Astrocyte (in vitro differentiated cells and primary cell): ENCODE measurements around the gene TAPBP. TPM values are rescaled to one million over a fixed set of nuclear protein-coding genes. Genes with fewer than 3 reads are reported as not detected.

Experiments
- DNase-seq: peaks from one replicate; pipeline ENCODE4 v3.0.0-alpha.2; 2010; ENCODE audit warnings: low read depth
- FAIRE-seq: peaks from 2 replicates; lab custom pipeline; 2011; peaks lifted over from hg19 to GRCh38; lab: Jason Lieb, UNC
- H2AFZ ChIP-seq: 2 replicates; pipeline ENCODE4 v1.6.0; 2012; ENCODE audit warnings: low read depth, low read length, inconsistent platforms
- H3K27ac ChIP-seq: 2 replicates; pipeline ENCODE4 v1.5.1; 2011; ENCODE audit warnings: low read depth, low read length, inconsistent platforms
- H3K27me3 ChIP-seq: 2 replicates; pipeline ENCODE4 v1.6.0; 2011; ENCODE audit warnings: low read length, inconsistent platforms; ENCODE audit not compliant: insufficient read depth
- H3K36me3 ChIP-seq: 2 replicates; pipeline ENCODE4 v1.5.1; 2011; ENCODE audit warnings: low read length, inconsistent platforms; ENCODE audit not compliant: insufficient read depth
- H3K4me1 ChIP-seq: 2 replicates; pipeline ENCODE4 v1.5.1; 2011; ENCODE audit warnings: low read length, inconsistent platforms; ENCODE audit not compliant: insufficient read depth
- H3K4me2 ChIP-seq: 2 replicates; pipeline ENCODE4 v1.6.0; 2012; ENCODE audit warnings: low read length, inconsistent platforms
- H3K4me3 ChIP-seq: 2 replicates; pipeline ENCODE4 v1.5.1; 2011; ENCODE audit warnings: low read depth, mild to moderate bottlenecking, low read length, inconsistent platforms; ENCODE audit not compliant: insufficient read depth
- H3K79me2 ChIP-seq: 2 replicates; pipeline ENCODE4 v1.6.0; 2012; ENCODE audit warnings: mild to moderate bottlenecking, low read length, inconsistent platforms; ENCODE audit not compliant: insufficient read depth
- H3K9ac ChIP-seq: 2 replicates; pipeline ENCODE4 v1.6.0; 2012; ENCODE audit warnings: mild to moderate bottlenecking, low read length, inconsistent platforms
- H3K9me3 ChIP-seq: 2 replicates; pipeline ENCODE4 v1.5.1; 2012; ENCODE audit warnings: low read depth, mild to moderate bottlenecking, low read length, inconsistent platforms; ENCODE audit not compliant: insufficient read depth
- H4K20me1 ChIP-seq: 2 replicates; pipeline ENCODE4 v1.6.0; 2012; ENCODE audit warnings: low read length, inconsistent platforms; ENCODE audit not compliant: insufficient read depth
- H3K27ac Mint-ChIP-seq: one replicate; pipeline ENCODE4 v1.8.0; 2021; ENCODE audit warnings: mild to moderate bottlenecking, mixed read lengths; ENCODE audit not compliant: unreplicated experiment
- H3K27me3 Mint-ChIP-seq: one replicate; pipeline ENCODE4 v1.8.0; 2021; ENCODE audit warnings: low read depth, mixed read lengths; ENCODE audit not compliant: unreplicated experiment
- H3K36me3 Mint-ChIP-seq: one replicate; pipeline ENCODE4 v1.8.0; 2021; ENCODE audit warnings: low read depth, mixed read lengths; ENCODE audit not compliant: unreplicated experiment
- H3K4me1 Mint-ChIP-seq: one replicate; pipeline ENCODE4 v1.8.0; 2021; ENCODE audit warnings: low read depth, mixed read lengths; ENCODE audit not compliant: unreplicated experiment
- H3K4me3 Mint-ChIP-seq: one replicate; pipeline ENCODE4 v1.8.0; 2021; ENCODE audit warnings: mild to moderate bottlenecking, moderate library complexity, mixed read lengths; ENCODE audit not compliant: unreplicated experiment
- H3K9me3 Mint-ChIP-seq: one replicate; pipeline ENCODE4 v1.8.0; 2021; ENCODE audit warnings: mild to moderate bottlenecking, mixed read lengths; ENCODE audit not compliant: unreplicated experiment
- EZH2 ChIP-seq: IDR thresholded peaks from 2 replicates; pipeline ENCODE4 v1.6.1; 2012; ENCODE audit warnings: mild to moderate bottlenecking, low read length, inconsistent platforms; ENCODE audit not compliant: insufficient read depth
- total RNA-seq: library from RNA; stranded (reverse); gene quantifications from 2 replicates; pipeline ENCODE4 v1.2.1, GENCODE V29; 2021
- TF ChIP-seq, protein P1 (sequence below): IDR thresholded peaks from 2 replicates; pipeline ENCODE4 v1.5.1; 2011; ENCODE audit warnings: low read depth, mild to moderate bottlenecking, inconsistent platforms, low read length, moderate library complexity; ENCODE audit not compliant: insufficient read depth

The TAPBP gene
- total RNA-seq, 1 donor from 2014 or later, result 128 TPM

DNA sequence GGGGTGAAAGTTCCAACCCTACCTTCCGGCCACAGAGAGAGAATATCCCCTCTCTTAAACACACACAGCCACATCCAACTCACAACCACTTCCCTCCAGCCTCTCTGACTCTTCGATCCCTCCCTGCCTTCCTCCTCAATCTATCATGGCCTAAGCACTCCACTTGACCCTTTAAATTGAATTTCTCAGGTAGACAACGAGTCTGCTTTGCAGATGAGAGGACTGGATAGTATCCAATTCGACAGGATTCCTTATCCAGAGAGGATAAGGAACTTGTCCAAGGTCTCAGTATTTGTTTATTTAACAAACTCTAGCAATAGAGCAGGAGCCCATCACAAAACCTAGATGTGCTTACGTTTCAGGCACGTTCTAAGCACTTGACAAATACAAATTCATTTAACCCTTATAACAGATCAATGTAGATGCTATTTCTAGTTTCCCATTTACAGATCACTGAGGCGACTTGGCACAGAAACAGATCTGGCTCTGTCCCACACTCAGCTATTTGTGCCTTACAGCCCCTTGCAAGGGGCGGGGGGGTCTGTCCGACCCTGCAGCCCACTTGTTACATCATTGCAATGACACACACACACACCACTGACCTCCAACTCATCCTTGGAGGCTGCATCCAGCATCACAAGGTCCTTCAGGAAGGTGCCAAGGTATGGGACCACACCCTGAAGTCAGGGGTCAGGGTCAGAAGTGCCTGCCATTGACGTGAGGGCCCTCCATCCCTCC is 19.6 kb downstream of the TAPBP start:
- Mint-ChIP-seq H3K9me3 (no peaks in the 10 kb centered on the region), H3K4me3 (peak overlapping the region; percentile 68), H3K27ac (peak overlapping the region; percentile 41), H3K36me3 (peaks cover 2% of the 10 kb centered on the region), H3K4me1 (peaks cover 12% of the 10 kb centered on the region), H3K27me3 (no peaks in the 10 kb centered on the region)
- Histone ChIP-seq H3K36me3 (peaks cover 12% of the 10 kb centered on the region), H3K4me2 (no peak overlapping the region), H3K4me1 (peaks cover 15% of the 10 kb centered on the region), H3K79me2 (peaks cover 40% of the 10 kb centered on the region), H3K4me3 (no peak overlapping the region), H3K27me3 (no peaks in the 10 kb centered on the region), H2AFZ (no peak overlapping the region), H3K9me3 (no peaks in the 10 kb centered on the region), H3K9ac (no peak overlapping the region), H3K27ac (no peak overlapping the region), H4K20me1 (peaks cover 5% of the 10 kb centered on the region)
- no peak for DNase-seq
- FAIRE-seq, result no peak
- no peak for TF ChIP-seq EZH2
- TF ChIP-seq, protein P1, sequence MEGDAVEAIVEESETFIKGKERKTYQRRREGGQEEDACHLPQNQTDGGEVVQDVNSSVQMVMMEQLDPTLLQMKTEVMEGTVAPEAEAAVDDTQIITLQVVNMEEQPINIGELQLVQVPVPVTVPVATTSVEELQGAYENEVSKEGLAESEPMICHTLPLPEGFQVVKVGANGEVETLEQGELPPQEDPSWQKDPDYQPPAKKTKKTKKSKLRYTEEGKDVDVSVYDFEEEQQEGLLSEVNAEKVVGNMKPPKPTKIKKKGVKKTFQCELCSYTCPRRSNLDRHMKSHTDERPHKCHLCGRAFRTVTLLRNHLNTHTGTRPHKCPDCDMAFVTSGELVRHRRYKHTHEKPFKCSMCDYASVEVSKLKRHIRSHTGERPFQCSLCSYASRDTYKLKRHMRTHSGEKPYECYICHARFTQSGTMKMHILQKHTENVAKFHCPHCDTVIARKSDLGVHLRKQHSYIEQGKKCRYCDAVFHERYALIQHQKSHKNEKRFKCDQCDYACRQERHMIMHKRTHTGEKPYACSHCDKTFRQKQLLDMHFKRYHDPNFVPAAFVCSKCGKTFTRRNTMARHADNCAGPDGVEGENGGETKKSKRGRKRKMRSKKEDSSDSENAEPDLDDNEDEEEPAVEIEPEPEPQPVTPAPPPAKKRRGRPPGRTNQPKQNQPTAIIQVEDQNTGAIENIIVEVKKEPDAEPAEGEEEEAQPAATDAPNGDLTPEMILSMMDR, result no peak

DNA sequence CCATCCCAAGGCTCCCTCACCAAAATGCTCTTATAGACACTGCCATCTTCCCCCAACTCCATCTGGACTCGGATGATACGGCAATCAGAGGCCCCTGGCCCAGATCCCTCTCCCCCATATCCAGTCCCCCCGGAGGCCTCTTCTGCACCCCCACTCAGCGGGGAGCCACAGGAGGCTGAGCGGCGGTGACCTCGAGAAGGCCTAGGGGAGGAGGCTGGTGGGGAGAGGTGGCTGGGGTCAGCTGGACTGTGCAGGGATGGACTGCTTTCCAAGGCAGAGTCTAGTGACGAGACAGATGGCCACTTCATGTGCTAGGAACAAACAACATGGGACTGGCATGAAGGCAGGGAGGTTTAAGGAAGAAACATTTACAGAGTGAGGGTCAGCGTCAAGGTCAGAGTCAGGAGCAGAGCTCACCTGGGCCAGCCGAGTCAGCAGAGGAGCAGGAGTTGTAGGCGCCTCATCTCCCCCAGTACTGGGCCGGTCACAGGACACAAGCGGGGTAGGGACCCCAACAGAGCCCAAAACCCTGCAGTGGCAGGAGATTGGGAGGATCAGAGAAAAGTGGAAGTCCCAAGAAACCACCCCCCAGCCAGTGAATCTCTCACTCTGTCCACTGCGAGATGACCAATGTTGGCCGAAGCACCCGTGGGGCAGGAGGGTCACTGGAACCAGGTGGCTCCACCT is 20.7 kb downstream of the TAPBP start:
- Mint-ChIP-seq H3K4me1 (peaks cover 15% of the 10 kb centered on the region), H3K36me3 (peaks cover 2% of the 10 kb centered on the region), H3K27me3 (no peaks in the 10 kb centered on the region), H3K9me3 (no peaks in the 10 kb centered on the region), H3K27ac (no peak overlapping the region), H3K4me3 (no peak overlapping the region)
- Histone ChIP-seq H3K4me2 (no peak overlapping the region), H4K20me1 (peaks cover 8% of the 10 kb centered on the region), H3K36me3 (peaks cover 12% of the 10 kb centered on the region), H2AFZ (no peak overlapping the region), H3K79me2 (peaks cover 49% of the 10 kb centered on the region), H3K9ac (no peak overlapping the region), H3K4me1 (peaks cover 18% of the 10 kb centered on the region), H3K4me3 (no peak overlapping the region), H3K27me3 (no peaks in the 10 kb centered on the region), H3K27ac (no peak overlapping the region), H3K9me3 (no peaks in the 10 kb centered on the region)
- no peak for FAIRE-seq
- TF ChIP-seq, protein P1, result no peak
- no peak for TF ChIP-seq EZH2
- DNase-seq, result no peak
